T follicular helper cell (primary cell): Measurements from ENCODE around the gene CREB5.
"Not testable (repeated sequence)": the region's sequence is repeated elsewhere in the genome, so short reads cannot be mapped to it uniquely, and the experiment has no call there.

Source experiments
- DNase-seq: peaks from one replicate; pipeline ENCODE4 v3.0.0-alpha.2; 2020; ENCODE audit warnings: low read depth

Gene CREB5

GRCh38 chr7:28813243-28813962 is 401.1 kb downstream of the CREB5 start:
- no peak for DNase-seq

- no peak for DNase-seq
Observed at GRCh38 chr7:28815369-28815927, 403.1 kb downstream of the CREB5 start.

DNA sequence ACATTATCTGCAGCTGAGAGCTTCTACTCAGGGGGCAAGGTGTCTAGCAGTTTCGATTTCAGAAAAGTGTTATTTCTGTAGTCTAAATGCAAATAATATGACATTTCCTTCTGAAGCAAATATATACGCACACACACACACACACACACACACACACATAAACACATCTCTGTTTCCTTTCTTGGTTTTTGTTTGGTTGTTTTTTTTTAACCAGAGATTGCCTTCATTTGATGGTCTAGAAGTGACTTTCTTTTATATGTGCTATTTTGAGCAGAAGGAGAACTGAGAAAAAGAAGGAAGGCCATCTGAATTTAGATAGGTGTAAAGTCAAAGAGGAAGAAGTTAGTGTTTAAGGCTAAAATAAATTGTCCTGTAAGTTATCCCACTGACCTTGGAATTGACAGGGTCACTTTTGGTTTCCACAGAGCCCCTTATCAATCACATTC is 403.6 kb downstream of the CREB5 start:
- no peak for DNase-seq

DNA sequence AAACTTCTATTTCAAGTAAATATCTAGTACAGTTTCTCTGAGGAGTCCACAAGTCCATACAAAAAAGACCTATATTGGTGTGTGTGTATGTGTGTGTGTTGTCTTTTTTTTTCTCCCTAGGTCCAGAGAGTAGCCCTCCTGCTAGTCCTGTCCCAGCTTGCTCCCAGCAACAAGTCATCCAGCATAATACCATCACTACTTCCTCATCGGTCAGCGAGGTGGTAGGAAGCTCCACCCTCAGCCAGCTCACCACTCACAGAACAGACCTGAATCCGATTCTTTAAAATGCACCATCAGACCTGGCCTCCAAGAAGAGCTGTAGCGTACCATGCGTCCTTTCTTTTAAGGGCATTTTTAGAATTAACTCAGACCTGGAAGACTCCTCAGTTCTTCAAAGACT is 406.7 kb downstream of the CREB5 start:
- no peak for DNase-seq

DNA sequence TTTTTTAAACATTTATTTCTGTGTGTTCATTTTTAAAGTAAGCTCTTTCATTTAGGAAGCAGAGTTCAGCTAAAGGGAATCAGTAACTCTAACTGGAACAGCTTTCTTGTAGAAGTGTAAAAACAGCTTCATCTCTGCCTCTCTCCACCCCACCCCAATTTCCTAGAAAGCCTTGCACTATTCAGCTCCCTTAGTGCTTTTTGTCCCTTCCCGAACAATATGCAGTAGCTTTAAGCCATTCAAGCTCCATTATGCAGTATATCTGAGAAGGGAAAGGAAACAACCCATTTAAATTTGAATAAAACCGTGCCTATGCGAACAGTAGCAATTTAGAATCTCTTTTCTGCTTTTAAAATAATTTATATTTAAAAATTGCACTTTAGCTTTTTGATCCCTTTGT is 411.3 kb downstream of the CREB5 start:
- DNase-seq = no peak

GRCh38 chr7:28825817-28826448 is 413.6 kb downstream of the CREB5 start:
- DNase-seq = not testable (repeated sequence)

- no peak for DNase-seq
Observed at GRCh38 chr7:28830846-28831245, 418.5 kb downstream of the CREB5 start.

- DNase-seq = no peak
Observed at GRCh38 chr7:28832669-28833068, 420.4 kb downstream of the CREB5 start.

GRCh38 chr7:28835800-28836199 is 423.5 kb downstream of the CREB5 start:
- no peak for DNase-seq

- no peak for DNase-seq
Observed at GRCh38 chr7:28836716-28837115, 424.4 kb downstream of the CREB5 start.

DNA sequence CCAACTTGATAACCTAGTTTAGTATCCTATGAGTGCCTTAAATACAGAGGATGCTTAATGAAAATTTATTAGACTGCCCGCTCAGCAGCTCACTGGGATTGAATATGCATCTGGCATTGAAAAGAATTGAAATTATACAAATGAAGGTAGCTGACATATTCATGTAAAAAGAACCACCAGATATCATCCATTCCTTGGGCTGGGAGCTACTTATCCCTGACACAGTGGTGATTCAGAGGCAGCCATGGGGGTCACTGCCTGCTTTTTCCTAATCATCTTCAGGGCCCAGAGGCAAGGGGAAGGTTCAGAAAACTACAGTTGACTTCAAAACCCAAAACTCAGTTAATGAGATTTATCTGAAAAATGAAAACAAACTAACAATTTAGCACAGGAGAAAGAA is 424.9 kb downstream of the CREB5 start:
- no peak for DNase-seq

- DNase-seq = no peak
Observed at GRCh38 chr7:28840592-28840995, 428.3 kb downstream of the CREB5 start.

GRCh38 chr7:28841766-28842165 is 429.4 kb downstream of the CREB5 start:
- no peak for DNase-seq

GRCh38 chr7:28842769-28843295 is 430.5 kb downstream of the CREB5 start:
- DNase-seq = no peak

GRCh38 chr7:28845106-28845505 is 432.8 kb downstream of the CREB5 start:
- no peak for DNase-seq

GRCh38 chr7:28847176-28847575 is 434.9 kb downstream of the CREB5 start:
- no peak for DNase-seq

GRCh38 chr7:28847681-28848080 is 435.4 kb downstream of the CREB5 start:
- no peak for DNase-seq

GRCh38 chr7:28848906-28849305 is 436.6 kb downstream of the CREB5 start:
- DNase-seq = no peak

DNA sequence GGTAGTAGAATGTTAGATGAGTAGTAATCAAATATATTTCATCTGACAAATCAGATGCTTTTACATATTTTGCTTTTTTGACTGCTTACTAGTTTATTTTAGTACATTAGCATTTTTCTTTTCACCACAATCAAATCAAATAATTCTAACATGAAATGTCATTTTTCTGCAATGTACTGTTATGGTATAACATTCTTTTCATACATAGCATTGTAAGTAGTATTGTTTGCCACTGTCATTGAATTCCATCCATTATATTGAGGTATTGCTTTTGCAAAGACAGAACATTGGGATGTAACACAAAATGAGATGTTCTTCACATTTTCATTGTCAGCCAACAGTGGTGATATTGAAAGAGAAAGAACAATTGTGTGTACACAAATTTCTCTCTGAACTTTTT is 438.4 kb downstream of the CREB5 start:
- no peak for DNase-seq

GRCh38 chr7:28853150-28853549 is 440.8 kb downstream of the CREB5 start:
- no peak for DNase-seq

GRCh38 chr7:28853834-28854749 is 441.8 kb downstream of the CREB5 start:
- peak; percentile 25 for DNase-seq

DNA sequence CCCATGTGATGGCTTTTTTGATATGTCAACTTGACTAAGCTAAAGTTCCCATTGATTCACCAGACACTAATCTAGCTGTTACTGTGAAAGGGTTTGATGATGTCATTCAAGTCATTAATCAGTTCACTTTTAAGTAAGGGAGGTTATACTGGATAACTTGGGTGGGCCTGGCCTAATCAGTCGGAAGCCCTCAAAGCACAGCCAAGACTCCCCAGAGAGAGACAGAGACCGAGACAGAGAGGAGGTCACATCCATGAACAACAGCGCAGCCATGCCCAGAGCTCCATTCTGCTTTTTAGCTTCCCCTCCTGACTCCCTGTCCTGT is 442.4 kb downstream of the CREB5 start:
- DNase-seq = no peak
